Ishikawa (cell line): Measurements from ENCODE around the gene RRAGD.

ENCODE experiments used
- CEBPB ChIP-seq: IDR thresholded peaks from 2 replicates; pipeline ENCODE4 v1.6.1; 2012
- CREB1 ChIP-seq: IDR thresholded peaks from 2 replicates; pipeline ENCODE4 v1.6.1; 2012; ENCODE audit warnings: low read depth
- EP300 ChIP-seq: IDR thresholded peaks from 2 replicates; pipeline ENCODE4 v1.6.1; 2012; ENCODE audit warnings: borderline replicate concordance
- FOXM1 ChIP-seq: IDR thresholded peaks from 2 replicates; pipeline ENCODE4 v1.6.1; 2012; ENCODE audit warnings: low read depth, borderline replicate concordance
- NFIC ChIP-seq: IDR thresholded peaks from 2 replicates; pipeline ENCODE4 v1.6.1; 2012
- RAD21 ChIP-seq: IDR thresholded peaks from 2 replicates; pipeline ENCODE4 v1.6.1; 2012; ENCODE audit warnings: low read depth
- REST ChIP-seq: IDR thresholded peaks from 2 replicates; pipeline ENCODE4 v1.6.1; 2012; ENCODE audit warnings: low read depth, mild to moderate bottlenecking
- TAF1 ChIP-seq: IDR thresholded peaks from 2 replicates; pipeline ENCODE4 v1.6.1; 2012; ENCODE audit warnings: low read depth, mild to moderate bottlenecking
- TCF12 ChIP-seq: IDR thresholded peaks from 2 replicates; pipeline ENCODE4 v1.6.1; 2012; ENCODE audit warnings: low read depth
- USF1 ChIP-seq: IDR thresholded peaks from 2 replicates; pipeline ENCODE4 v1.6.1; 2012
- YY1 ChIP-seq: IDR thresholded peaks from 2 replicates; pipeline ENCODE4 v1.6.1; 2012; ENCODE audit warnings: low read depth

- TF ChIP-seq CEBPB (no peak), REST (no peak), FOXM1 (no peak), TAF1 (no peak), RAD21 (no peak), NFIC (no peak), TCF12 (no peak), YY1 (no peak), CREB1 (no peak), USF1 (peak; percentile 68), EP300 (no peak)
These were observed 26.2 kb upstream of the RRAGD start for GRCh38 chr6:89438248-89438647.
